HG03135 (cell line): Measurements from ENCODE around the gene DISP3.
"Not testable (repeated sequence)": the region's sequence is repeated elsewhere in the genome, so short reads cannot be mapped to it uniquely, and the experiment has no call there.

ENCODE experiments used
- ATAC-seq: cut with Tn5 transposase; IDR thresholded peaks from one replicate; pipeline ENCODE4 v1.9.1; 2021; ENCODE audit warnings: mild to moderate bottlenecking, moderate library complexity; ENCODE audit not compliant: unreplicated experiment

Gene DISP3

DNA sequence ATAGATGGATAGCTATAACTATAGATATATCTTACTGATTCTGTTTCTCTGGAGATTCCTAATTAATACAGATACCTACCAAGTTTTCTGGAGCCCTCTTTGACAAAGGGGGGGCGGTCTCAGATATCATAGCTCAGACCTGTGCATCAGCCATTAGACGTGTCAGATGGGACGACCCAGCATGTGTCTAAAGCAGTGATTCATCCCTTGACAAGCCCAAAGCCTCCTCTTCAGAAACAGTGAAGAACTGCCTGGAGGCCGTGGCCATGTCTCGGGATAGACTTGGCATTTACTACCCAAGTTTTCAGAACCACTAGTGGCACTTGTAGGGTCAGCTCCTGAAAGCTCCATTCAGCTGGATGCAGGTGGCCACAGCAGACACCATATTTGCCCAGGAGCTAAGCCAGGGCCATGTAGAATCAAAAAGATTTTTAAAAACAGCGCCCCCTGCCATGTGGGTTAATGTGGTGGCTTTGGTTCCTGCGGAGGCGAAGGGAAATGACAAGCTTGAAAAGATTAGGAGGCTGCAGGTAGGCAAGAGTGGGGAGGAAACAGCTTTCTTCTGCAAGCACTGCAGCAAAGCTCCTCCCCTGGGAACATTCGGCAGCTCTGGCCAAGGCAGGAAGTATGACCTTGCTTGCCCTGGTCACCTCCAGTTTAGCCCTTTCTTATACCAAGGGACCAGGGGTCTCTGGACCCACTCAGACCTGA, 93.1 kb downstream of the DISP3 start:
- no peak for ATAC-seq

DNA sequence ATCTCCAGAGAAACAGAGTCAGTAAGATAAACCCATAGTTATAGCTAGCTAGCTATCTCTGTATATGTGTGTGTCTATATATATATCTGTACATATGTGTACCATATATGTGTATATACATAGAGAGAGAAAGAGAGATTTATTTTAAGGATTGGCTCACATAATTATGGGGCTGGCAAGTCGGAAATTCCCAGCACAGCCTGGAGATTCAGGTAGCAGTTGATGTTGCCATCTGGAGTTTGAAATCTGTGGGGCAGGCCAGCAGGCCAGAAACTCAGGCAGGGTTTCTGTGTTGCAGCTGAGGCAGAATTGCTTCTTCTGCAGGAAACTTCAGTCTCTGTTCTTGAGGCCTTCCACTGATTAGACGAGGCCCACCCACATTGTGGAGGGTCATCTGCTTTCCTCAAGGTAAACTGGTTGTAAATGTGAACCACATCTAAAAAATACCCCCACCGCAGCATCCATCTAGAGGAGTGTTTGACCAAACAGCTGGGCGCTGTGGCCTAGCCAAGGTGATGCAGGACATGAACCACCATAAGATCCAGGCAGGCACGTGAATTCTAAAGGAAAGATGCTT, 94.2 kb downstream of the DISP3 start:
- no peak for ATAC-seq

DNA sequence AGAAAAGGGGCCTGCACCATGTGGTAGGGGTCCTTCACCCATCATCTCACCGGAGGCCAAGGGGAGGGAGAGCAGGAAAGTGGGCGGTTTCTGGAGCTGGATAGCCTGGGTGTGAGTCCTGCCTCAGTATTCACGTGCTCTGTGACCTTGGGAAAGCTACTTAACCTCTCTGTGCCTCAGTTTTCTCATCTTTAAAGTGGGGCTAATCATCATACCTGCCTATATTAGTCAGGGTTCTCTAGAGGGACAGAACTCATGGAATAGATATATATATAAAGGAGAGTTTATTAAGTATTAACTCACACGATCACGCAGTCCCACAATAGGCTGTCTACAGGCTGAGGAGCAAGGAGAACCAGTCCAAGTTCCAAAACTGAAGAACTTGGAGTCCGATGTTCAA, 96.6 kb downstream of the DISP3 start:
- ATAC-seq: no peak

GRCh38 chr1:11576109-11576875, 97.3 kb downstream of the DISP3 start:
- no peak for ATAC-seq

- ATAC-seq: no peak
Measured at GRCh38 chr1:11578004-11578403, 99.0 kb downstream of the DISP3 start.

DNA sequence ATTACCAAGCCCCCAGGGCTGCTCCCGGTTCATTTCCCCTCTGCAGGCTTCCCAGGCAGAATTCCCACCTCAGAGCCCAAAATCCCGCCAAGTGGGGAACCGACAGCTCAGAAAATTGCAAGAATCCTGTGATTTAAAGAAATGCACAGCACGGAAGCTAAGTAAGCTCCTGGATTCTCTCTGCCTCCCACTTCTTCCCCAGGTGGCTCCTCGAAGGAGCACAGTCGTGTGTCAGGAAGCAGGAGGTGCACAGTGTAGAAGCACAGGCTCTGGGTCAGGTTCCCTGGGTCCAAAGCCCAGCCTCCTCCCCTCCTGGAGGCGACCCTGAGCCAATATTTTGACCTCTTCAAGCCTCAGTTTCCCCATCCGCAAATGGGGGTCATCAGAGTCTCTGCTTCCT, 100.6 kb downstream of the DISP3 start:
- no peak for ATAC-seq

GRCh38 chr1:11580049-11580448, 101.1 kb downstream of the DISP3 start:
- not testable (repeated sequence) for ATAC-seq

DNA sequence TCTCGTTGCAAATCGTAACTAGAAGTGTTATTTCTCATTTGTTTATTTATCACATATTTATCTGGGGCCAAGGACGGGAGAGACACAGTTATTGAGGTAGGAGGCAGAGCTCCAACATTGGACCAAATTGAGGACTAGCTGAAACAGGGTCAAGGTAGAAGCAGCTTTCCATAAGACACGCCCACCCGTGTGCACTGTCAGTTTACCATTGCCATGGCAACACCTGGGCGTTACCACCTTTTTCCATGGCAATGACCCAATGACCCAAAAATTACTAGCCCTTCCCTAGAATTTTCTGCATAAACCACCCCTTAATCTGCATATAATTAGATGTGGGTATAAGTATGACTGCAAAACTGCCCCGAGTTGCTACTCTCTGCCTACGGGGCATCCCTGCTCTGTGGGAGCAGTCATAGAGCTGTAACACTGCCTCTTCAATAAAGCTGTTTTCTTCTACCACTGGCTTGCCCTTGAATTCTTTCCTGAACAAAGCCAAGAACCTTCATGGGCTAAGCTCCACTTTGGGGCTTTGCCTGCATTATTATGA, 102.6 kb downstream of the DISP3 start:
- no peak for ATAC-seq

DNA sequence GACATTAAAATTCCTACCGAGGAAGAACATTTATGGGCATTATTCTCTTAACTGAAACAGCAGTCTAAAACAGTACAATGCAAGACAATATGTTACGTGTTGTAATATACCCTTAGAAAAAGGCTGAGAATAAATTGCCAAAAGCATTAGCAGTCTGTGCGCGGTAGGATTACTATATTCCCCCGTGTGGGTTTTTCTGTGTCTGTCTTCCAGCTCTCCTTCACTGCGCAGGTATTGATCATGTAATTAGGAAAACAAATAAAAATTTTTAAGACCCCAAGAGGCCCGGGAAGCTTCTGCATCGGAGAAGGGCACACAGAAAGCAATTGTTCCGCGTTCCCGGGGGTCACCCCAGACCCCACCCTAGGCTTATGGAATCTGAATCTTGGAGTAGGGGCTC, 106.4 kb downstream of the DISP3 start:
- ATAC-seq: no peak
